ENCODE data around the gene RPP14. TPM values are rescaled to one million over a fixed set of nuclear protein-coding genes. Genes with fewer than 3 reads are reported as not detected.

RPP14 gene
- total RNA-seq, 4 donors from 2014 or later: 5.9 to 8.6 (median 6.7) TPM

GRCh38 chr3:58329150-58329921, 23.3 kb downstream of the RPP14 start:
- no peak for TF ChIP-seq CTCF (IDR thresholded peaks at IDR 0.05; ENCODE audit: low read depth)

GRCh38 chr3:58329922-58330413, 23.9 kb downstream of the RPP14 start:
- TF ChIP-seq CTCF (IDR thresholded peaks at IDR 0.05; ENCODE audit: low read depth): no peak

- no peak for TF ChIP-seq CTCF (IDR thresholded peaks at IDR 0.05; ENCODE audit: low read depth)
Observed at GRCh38 chr3:58331593-58332152, 25.6 kb downstream of the RPP14 start.

- no peak for TF ChIP-seq CTCF (IDR thresholded peaks at IDR 0.05; ENCODE audit: low read depth)
Observed at GRCh38 chr3:58332575-58333188, 26.6 kb downstream of the RPP14 start, which contains the start of gene PXK. Gene PXK, plus strand, starts transcription at chr3:58332892. Its CDS starts 97 bp downstream, at chr3:58332989.

- TF ChIP-seq CTCF (IDR thresholded peaks at IDR 0.05; ENCODE audit: low read depth): no peak
Observed at GRCh38 chr3:58333206-58334012, 27.4 kb downstream of the RPP14 start.

GRCh38 chr3:58334013-58334321, 27.9 kb downstream of the RPP14 start:
- TF ChIP-seq CTCF (IDR thresholded peaks at IDR 0.05; ENCODE audit: low read depth): no peak

All from subcutaneous adipose tissue (tissue), 4 donors.